Neural cell (in vitro differentiated cells): ENCODE data around the gene UQCC2. TPM values are rescaled to one million over a fixed set of nuclear protein-coding genes. Genes with fewer than 3 reads are reported as not detected.

Experiments
- H2AFZ ChIP-seq: fragments of 200-600, 300-800 bp; sonication (generic), shearing (Covaris generic); 2 replicates; pipeline ENCODE4 v1.6.0; 2014; ENCODE audit warnings: low read depth, mild to moderate bottlenecking, antibody characterized with exemption, low read length, moderate library complexity
- H3F3A ChIP-seq: fragments of 200-600 bp; shearing (Covaris generic); 2 replicates; pipeline ENCODE4 v1.6.1; 2016; ENCODE audit warnings: mild to moderate bottlenecking, moderate library complexity, mixed read lengths, antibody characterized with exemption, low read length; ENCODE audit not compliant: insufficient read depth, poor library complexity, severe bottlenecking
- H3K27ac ChIP-seq: fragments of 200-600, 300-800 bp; sonication (generic), shearing (Covaris generic); 2 replicates; pipeline ENCODE4 v1.5.1; 2014; ENCODE audit warnings: mild to moderate bottlenecking, low read length, moderate library complexity
- H3K27me3 ChIP-seq: fragments of 300-800, 200-600 bp; sonication (generic), shearing (Covaris generic); 2 replicates; pipeline ENCODE4 v1.6.0; 2014; ENCODE audit warnings: mild to moderate bottlenecking, low read depth, low read length, moderate library complexity; ENCODE audit not compliant: insufficient read depth
- H3K36me3 ChIP-seq: fragments of 300-800, 200-600 bp; sonication (generic), shearing (Covaris generic); 2 replicates; pipeline ENCODE4 v1.5.1; 2014; ENCODE audit warnings: mild to moderate bottlenecking, antibody characterized with exemption, low read length, moderate library complexity; ENCODE audit not compliant: insufficient read depth
- H3K4me2 ChIP-seq: fragments of 300-800, 200-600 bp; sonication (generic), shearing (Covaris generic); 2 replicates; pipeline ENCODE4 v1.6.0; 2014; ENCODE audit warnings: mild to moderate bottlenecking, low read length
- H3K4me3 ChIP-seq: fragments of 300-800, 200-600 bp; sonication (generic), shearing (Covaris generic); 2 replicates; pipeline ENCODE4 v1.5.1; 2014; ENCODE audit warnings: mild to moderate bottlenecking, low read length, moderate library complexity
- H3K79me2 ChIP-seq: fragments of 200-600 bp; shearing (Covaris generic); replicated peaks from 2 replicates; pipeline ENCODE4 v1.6.0; 2014; ENCODE audit warnings: mild to moderate bottlenecking, low read length, moderate library complexity; ENCODE audit not compliant: insufficient read depth
- H3K9ac ChIP-seq: fragments of 300-800, 200-600 bp; sonication (generic), shearing (Covaris generic); 2 replicates; pipeline ENCODE4 v1.6.1; 2016; ENCODE audit warnings: mild to moderate bottlenecking, low read length, mixed read lengths
- H3K9me2 ChIP-seq: fragments of 200-600 bp; shearing (Covaris generic); 2 replicates; pipeline ENCODE4 v1.6.1; 2016; ENCODE audit warnings: mild to moderate bottlenecking, low read length, mixed read lengths; ENCODE audit not compliant: insufficient read depth
- H3K9me3 ChIP-seq: fragments of 200-600, 300-800 bp; sonication (generic), shearing (Covaris generic); 2 replicates; pipeline ENCODE4 v1.6.1; 2016; ENCODE audit warnings: mild to moderate bottlenecking, mixed run types, low read length, moderate library complexity, mixed read lengths
- H4K20me1 ChIP-seq: fragments of 200-600 bp; shearing (Covaris generic); 2 replicates; pipeline ENCODE4 v1.6.1; 2016; ENCODE audit warnings: mild to moderate bottlenecking, mixed run types; ENCODE audit not compliant: insufficient read depth
- CTCF ChIP-seq: fragments of 450-650 bp; IDR thresholded peaks from 2 replicates; pipeline ENCODE4 v1.5.1; 2014; ENCODE audit warnings: antibody characterized with exemption, mild to moderate bottlenecking, moderate library complexity; ENCODE audit not compliant: poor library complexity, severe bottlenecking
- EP300 ChIP-seq: fragments of 450-650 bp; conservative IDR thresholded peaks from 2 replicates; pipeline ENCODE4 v1.6.1; 2014; ENCODE audit warnings: antibody characterized with exemption, mild to moderate bottlenecking, moderate library complexity; ENCODE audit not compliant: poor library complexity, severe bottlenecking
- EZH2 ChIP-seq: fragments of 200-600, 300-800 bp; shearing (Covaris generic), sonication (generic); IDR thresholded peaks from 2 replicates; pipeline ENCODE4 v1.6.1; 2014; ENCODE audit warnings: antibody characterized with exemption, low read length, borderline replicate concordance, mild to moderate bottlenecking; ENCODE audit not compliant: insufficient read depth, poor library complexity, severe bottlenecking
- MXI1 ChIP-seq: fragments of 450-650 bp; conservative IDR thresholded peaks from 2 replicates; pipeline ENCODE4 v1.6.1; 2014; ENCODE audit warnings: antibody characterized with exemption, mild to moderate bottlenecking; ENCODE audit not compliant: poor library complexity, severe bottlenecking
- POLR2AphosphoS5 ChIP-seq: IDR thresholded peaks from 2 replicates; pipeline ENCODE4 v1.6.1; 2012
- RAD21 ChIP-seq: fragments of 450-650 bp; conservative IDR thresholded peaks from 2 replicates; pipeline ENCODE4 v1.6.1; 2014; ENCODE audit warnings: antibody characterized with exemption, mild to moderate bottlenecking, moderate library complexity
- REST ChIP-seq: IDR thresholded peaks from 2 replicates; pipeline ENCODE4 v1.6.1; 2012; ENCODE audit warnings: borderline replicate concordance
- SMC3 ChIP-seq: fragments of 450-650 bp; conservative IDR thresholded peaks from 2 replicates; pipeline ENCODE4 v1.6.1; 2014; ENCODE audit warnings: antibody characterized with exemption, mild to moderate bottlenecking, moderate library complexity; ENCODE audit not compliant: poor library complexity
- TAF1 ChIP-seq: IDR thresholded peaks from 2 replicates; pipeline ENCODE4 v1.6.1; 2012; ENCODE audit warnings: low read depth
- polyA plus RNA-seq: library from polyadenylated mRNA; depleted of rRNA; stranded (reverse); fragments of >200 nt; gene quantifications from 2 replicates; pipeline ENCODE4 v1.2.3, GENCODE V29; 2014

UQCC2 gene
- polyA plus RNA-seq, 1 donor from 2014 or later = 123 TPM

GRCh38 chr6:33730611-33731010 is 19.1 kb upstream of the UQCC2 start:
- Histone ChIP-seq H2AFZ (no peak overlapping the region), H3K9ac (no peak overlapping the region), H4K20me1 (no peaks in the 10 kb centered on the region), H3K36me3 (no peaks in the 10 kb centered on the region), H3K79me2 (no peaks in the 10 kb centered on the region), H3K4me3 (no peak overlapping the region), H3K27me3 (no peaks in the 10 kb centered on the region), H3K9me3 (no peaks in the 10 kb centered on the region), H3K9me2 (no peaks in the 10 kb centered on the region), H3K4me2 (no peak overlapping the region), H3K27ac (no peak overlapping the region), H3F3A (no peaks in the 10 kb centered on the region)
- TF ChIP-seq EZH2 = no peak
- TF ChIP-seq SMC3 = no peak
- no peak for TF ChIP-seq MXI1
- TF ChIP-seq RAD21 = no peak
- no peak for TF ChIP-seq EP300
- TF ChIP-seq TAF1 = no peak
- TF ChIP-seq CTCF = no peak
- no peak for TF ChIP-seq POLR2AphosphoS5
- no peak for TF ChIP-seq REST

GRCh38 chr6:33729059-33729458 is 17.6 kb upstream of the UQCC2 start:
- Histone ChIP-seq H3K27ac (no peak overlapping the region), H3F3A (no peaks in the 10 kb centered on the region), H3K9ac (no peak overlapping the region), H4K20me1 (no peaks in the 10 kb centered on the region), H3K9me3 (no peaks in the 10 kb centered on the region), H3K4me3 (no peak overlapping the region), H3K27me3 (no peaks in the 10 kb centered on the region), H3K36me3 (no peaks in the 10 kb centered on the region), H3K4me2 (no peak overlapping the region), H3K79me2 (no peaks in the 10 kb centered on the region), H2AFZ (no peak overlapping the region), H3K9me2 (no peaks in the 10 kb centered on the region)
- TF ChIP-seq SMC3 = no peak
- TF ChIP-seq MXI1 = no peak
- TF ChIP-seq POLR2AphosphoS5 = no peak
- no peak for TF ChIP-seq REST
- no peak for TF ChIP-seq EP300
- TF ChIP-seq RAD21 = no peak
- no peak for TF ChIP-seq TAF1
- TF ChIP-seq EZH2 = no peak
- no peak for TF ChIP-seq CTCF
